Measurements from ENCODE around the gene PWWP2A. TPM values are rescaled to one million over a fixed set of nuclear protein-coding genes. Genes with fewer than 3 reads are reported as not detected.

The PWWP2A gene
- polyA plus RNA-seq, 2 of the 4 experiments (the other 2 are of a cell fraction) = 9.0 to 10.9 TPM

DNA sequence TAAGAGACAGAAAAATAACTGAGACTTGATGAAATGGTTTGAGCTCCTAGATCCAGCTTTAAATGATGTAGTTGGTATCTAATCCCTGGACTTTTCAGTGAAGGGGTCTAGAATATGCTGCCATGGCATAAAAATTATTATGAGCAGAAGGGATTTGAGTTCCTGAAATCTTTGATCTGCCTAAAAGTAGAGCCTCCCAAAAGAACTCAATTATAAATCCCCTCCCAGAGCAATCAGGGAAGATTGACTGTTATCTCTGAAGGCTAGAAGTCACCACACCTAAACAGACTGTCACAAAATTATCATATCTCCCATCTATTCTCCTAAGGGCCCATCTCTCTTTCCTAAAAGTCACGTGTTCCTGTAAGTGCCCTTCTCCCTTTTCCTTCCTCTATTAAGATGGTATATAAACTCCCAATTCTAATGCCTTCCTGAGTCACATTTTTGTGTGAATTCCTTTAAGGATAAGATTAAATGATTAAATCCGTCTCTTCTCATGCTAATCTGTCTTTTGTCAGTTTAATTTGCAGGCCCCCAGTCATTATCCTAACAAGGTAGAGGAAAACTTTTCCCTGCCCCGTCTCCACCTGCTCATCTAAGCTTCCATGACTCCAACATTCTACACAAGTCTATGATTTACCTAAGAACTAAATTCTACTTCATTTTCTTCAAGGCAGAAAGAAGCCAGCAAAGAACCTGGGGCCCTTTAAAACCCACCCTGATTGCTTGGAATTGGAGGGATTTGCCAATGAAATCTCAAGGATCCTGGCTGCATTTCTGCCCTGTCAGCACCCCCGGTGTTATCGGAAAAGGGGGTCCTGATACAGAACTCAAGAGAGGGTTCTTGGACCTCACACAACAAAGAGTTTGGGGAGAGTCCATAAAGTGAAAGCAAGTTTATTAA lies 47.1 kb upstream of the PWWP2A start:
- TF ChIP-seq MAFK (IDR thresholded peaks at IDR 0.05; ENCODE audit: partially characterized antibody) (peak; percentile 78), FOSL2 (IDR thresholded peaks at IDR 0.05) (no peak), FOSL2 (CRISPR knock-in tag; IDR thresholded peaks at IDR 0.05) (no peak)
- TF ChIP-seq, protein P1, sequence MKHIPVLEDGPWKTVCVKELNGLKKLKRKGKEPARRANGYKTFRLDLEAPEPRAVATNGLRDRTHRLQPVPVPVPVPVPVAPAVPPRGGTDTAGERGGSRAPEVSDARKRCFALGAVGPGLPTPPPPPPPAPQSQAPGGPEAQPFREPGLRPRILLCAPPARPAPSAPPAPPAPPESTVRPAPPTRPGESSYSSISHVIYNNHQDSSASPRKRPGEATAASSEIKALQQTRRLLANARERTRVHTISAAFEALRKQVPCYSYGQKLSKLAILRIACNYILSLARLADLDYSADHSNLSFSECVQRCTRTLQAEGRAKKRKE (CRISPR knock-in tag; IDR thresholded peaks at IDR 0.05; ENCODE audit: low read depth) = 0 out of 2 replicates have a peak, but pooled peaks have one; percentile 8
- CTCF ChIA-PET = interaction anchor here (1.0 to 2.5 kb wide), 7 partner anchors 10 to 225 kb away, joined by 4 to 12 read pairs (median 4); partner anchors contain the start of gene PWWP2A
- no peak for DNase-seq (ENCODE audit: low read depth in 1 of 2, low spot score in 1 of 2)
- POLR2A ChIA-PET = interaction anchor here (0.5 to 2.1 kb wide), 13 partner anchors 11 to 255 kb away, joined by 3 to 13 read pairs (median 4); partner anchors contain the start of genes C1QTNF2, CCNJL, PTTG1 and PWWP2A
- Histone ChIP-seq H3K4me3 (no peak overlapping the region), H3K4me1 (peaks cover 21% of the 10 kb centered on the region), H3K9me3 (no peaks in the 10 kb centered on the region), H3K4me2 (peak overlapping the region; percentile 82), H3K27ac (peak overlapping the region; percentile 92 to 98)
- no peak for FAIRE-seq
- 87% methylated on average over 5 of the region's 5 CpGs for WGBS (ENCODE audit: missing lambda C conversion rate)
- no peak for ATAC-seq

DNA sequence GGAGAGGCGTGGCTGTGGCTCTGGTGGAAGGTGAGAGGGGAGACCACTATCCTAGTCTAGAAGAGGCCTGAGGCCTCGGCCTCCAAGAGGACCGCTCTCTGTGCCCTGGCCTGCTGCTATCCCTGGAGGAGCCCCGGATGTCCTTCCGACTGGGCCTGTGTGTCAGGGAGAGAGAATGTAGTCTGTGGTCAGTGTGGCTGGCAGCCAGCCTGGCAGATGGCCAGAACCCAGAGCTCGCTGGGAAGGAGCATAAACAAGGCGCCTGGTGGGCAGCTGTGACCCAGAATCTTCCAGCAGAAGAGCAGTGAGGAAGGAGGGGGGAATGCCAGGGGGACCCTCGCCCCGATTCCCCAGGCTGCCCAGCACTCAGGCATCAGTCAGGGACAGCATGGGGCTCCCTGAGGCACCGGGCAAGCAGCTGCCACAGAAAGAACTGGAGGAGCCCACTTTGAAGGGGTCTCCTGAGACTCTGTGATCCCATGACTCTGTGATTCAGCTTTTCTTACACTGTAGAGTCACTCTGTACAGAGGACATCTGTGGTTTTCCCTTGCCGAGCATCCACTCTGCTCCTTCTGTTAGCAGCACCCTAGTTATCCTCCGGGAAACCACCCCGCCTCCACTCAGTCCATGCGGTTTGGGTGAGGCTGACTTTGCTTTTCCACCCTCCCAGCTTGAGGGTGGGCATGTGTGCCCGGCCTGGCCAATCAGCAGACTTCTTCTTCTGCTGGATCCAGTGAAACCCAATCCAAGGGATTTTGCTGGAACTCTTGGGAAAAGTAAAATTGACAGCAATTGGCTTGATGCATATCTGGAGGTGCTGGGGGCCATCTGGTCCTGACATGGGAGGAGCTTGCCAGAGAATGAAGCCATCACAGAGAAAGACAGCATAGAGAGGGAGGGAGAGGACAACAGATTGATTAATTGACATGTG lies 46.2 kb upstream of the PWWP2A start:
- ChIA-PET POLR2A (interaction anchor here (0.5 to 2.1 kb wide), 15 partner anchors 12 to 256 kb away, joined by 3 to 13 read pairs (median 4); partner anchors contain the start of genes C1QTNF2, CCNJL, PTTG1 and PWWP2A), CTCF (interaction anchor here (0.6 to 2.5 kb wide), 8 partner anchors 11 to 226 kb away, joined by 3 to 12 read pairs (median 4); partner anchors contain the start of gene PWWP2A)
- FAIRE-seq = peak; percentile 72
- 4% methylated on average over 12 of the region's 15 CpGs for WGBS (ENCODE audit: missing lambda C conversion rate)
- peak; percentile 92 to 95 for ATAC-seq
- DNase-seq (ENCODE audit: low read depth in 1 of 2, low spot score in 1 of 2) = peak; percentile 95 to 96
- Histone ChIP-seq H3K4me1 (peaks cover 21% of the 10 kb centered on the region), H3K4me3 (peak overlapping the region; percentile 26; the same call in 1 of the 3 replicates), H3K27ac (peak overlapping the region; percentile 92 to 98), H3K9me3 (no peaks in the 10 kb centered on the region), H3K4me2 (peak overlapping the region; percentile 82)
- TF ChIP-seq POLR2A (IDR thresholded peaks at IDR 0.05; ENCODE audit: low read length) = peak; percentile 42
- TF ChIP-seq MYC (IDR thresholded peaks at IDR 0.05; ENCODE audit: borderline replicate concordance, low read length) = peak; percentile 89; the same call in 1 of the 2 replicates
- TF ChIP-seq NR3C1 (IDR thresholded peaks at IDR 0.05) = no peak
- no peak for TF ChIP-seq PHF8 (IDR thresholded peaks at IDR 0.05; ENCODE audit: borderline replicate concordance, low read depth)
- no peak for TF ChIP-seq RNF2 (IDR thresholded peaks at IDR 0.05; ENCODE audit: borderline replicate concordance, low read depth)
- no peak for TF ChIP-seq KDM1A (IDR thresholded peaks at IDR 0.05; ENCODE audit: low read depth)
- TF ChIP-seq CBX2 (IDR thresholded peaks at IDR 0.05; ENCODE audit: borderline replicate concordance, low read depth) = no peak
- TF ChIP-seq RARB (CRISPR knock-in tag; IDR thresholded peaks at IDR 0.05) = no peak
- TF ChIP-seq FOSL2 (IDR thresholded peaks at IDR 0.05) = no peak
- TF ChIP-seq FOSL2 (CRISPR knock-in tag; IDR thresholded peaks at IDR 0.05) = peak; percentile 65
- no peak for TF ChIP-seq SMC3 (IDR thresholded peaks at IDR 0.05)
- no peak for TF ChIP-seq ZNF302 (CRISPR knock-in tag; IDR thresholded peaks at IDR 0.05)
- TF ChIP-seq NPAS2 (CRISPR knock-in tag; IDR thresholded peaks at IDR 0.05; ENCODE audit: borderline replicate concordance) = no peak
- TF ChIP-seq HOXB5 (CRISPR knock-in tag; IDR thresholded peaks at IDR 0.05) = peak; percentile 76
- no peak for TF ChIP-seq RCOR1 (IDR thresholded peaks at IDR 0.05; ENCODE audit: low read depth, low read length)
- TF ChIP-seq HOXA7 (CRISPR knock-in tag; IDR thresholded peaks at IDR 0.05) = no peak
- TF ChIP-seq, protein P2, sequence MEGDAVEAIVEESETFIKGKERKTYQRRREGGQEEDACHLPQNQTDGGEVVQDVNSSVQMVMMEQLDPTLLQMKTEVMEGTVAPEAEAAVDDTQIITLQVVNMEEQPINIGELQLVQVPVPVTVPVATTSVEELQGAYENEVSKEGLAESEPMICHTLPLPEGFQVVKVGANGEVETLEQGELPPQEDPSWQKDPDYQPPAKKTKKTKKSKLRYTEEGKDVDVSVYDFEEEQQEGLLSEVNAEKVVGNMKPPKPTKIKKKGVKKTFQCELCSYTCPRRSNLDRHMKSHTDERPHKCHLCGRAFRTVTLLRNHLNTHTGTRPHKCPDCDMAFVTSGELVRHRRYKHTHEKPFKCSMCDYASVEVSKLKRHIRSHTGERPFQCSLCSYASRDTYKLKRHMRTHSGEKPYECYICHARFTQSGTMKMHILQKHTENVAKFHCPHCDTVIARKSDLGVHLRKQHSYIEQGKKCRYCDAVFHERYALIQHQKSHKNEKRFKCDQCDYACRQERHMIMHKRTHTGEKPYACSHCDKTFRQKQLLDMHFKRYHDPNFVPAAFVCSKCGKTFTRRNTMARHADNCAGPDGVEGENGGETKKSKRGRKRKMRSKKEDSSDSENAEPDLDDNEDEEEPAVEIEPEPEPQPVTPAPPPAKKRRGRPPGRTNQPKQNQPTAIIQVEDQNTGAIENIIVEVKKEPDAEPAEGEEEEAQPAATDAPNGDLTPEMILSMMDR (IDR thresholded peaks at IDR 0.05) = no peak
- no peak for TF ChIP-seq KDM5A (IDR thresholded peaks at IDR 0.05)
- TF ChIP-seq JUN (IDR thresholded peaks at IDR 0.05) = peak in 1 of 2 experiments; percentile 54; a peak in 1 of 5 replicates
- no peak for TF ChIP-seq NFE2L2 (conservative IDR thresholded peaks at IDR 0.05; ENCODE audit: low read length)
- no peak for TF ChIP-seq CHD2 (IDR thresholded peaks at IDR 0.05; ENCODE audit: low read length, partially characterized antibody)
- no peak for TF ChIP-seq MAFK (IDR thresholded peaks at IDR 0.05; ENCODE audit: partially characterized antibody)
- TF ChIP-seq FOXS1 (CRISPR knock-in tag; IDR thresholded peaks at IDR 0.05) = no peak
- no peak for TF ChIP-seq RAD21 (conservative IDR thresholded peaks at IDR 0.05 in 1 of 2, IDR thresholded peaks at IDR 0.05 in 1 of 2)
- TF ChIP-seq, protein P3, sequence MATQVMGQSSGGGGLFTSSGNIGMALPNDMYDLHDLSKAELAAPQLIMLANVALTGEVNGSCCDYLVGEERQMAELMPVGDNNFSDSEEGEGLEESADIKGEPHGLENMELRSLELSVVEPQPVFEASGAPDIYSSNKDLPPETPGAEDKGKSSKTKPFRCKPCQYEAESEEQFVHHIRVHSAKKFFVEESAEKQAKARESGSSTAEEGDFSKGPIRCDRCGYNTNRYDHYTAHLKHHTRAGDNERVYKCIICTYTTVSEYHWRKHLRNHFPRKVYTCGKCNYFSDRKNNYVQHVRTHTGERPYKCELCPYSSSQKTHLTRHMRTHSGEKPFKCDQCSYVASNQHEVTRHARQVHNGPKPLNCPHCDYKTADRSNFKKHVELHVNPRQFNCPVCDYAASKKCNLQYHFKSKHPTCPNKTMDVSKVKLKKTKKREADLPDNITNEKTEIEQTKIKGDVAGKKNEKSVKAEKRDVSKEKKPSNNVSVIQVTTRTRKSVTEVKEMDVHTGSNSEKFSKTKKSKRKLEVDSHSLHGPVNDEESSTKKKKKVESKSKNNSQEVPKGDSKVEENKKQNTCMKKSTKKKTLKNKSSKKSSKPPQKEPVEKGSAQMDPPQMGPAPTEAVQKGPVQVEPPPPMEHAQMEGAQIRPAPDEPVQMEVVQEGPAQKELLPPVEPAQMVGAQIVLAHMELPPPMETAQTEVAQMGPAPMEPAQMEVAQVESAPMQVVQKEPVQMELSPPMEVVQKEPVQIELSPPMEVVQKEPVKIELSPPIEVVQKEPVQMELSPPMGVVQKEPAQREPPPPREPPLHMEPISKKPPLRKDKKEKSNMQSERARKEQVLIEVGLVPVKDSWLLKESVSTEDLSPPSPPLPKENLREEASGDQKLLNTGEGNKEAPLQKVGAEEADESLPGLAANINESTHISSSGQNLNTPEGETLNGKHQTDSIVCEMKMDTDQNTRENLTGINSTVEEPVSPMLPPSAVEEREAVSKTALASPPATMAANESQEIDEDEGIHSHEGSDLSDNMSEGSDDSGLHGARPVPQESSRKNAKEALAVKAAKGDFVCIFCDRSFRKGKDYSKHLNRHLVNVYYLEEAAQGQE (IDR thresholded peaks at IDR 0.05) = no peak

All from A549 (cell line).